Calu3 (cell line): ENCODE measurements around the gene FBXW7. TPM values are rescaled to one million over a fixed set of nuclear protein-coding genes. Genes with fewer than 3 reads are reported as not detected.

Experiments
- BruUV-seq: library from RNA; stranded (reverse); fragments of 400-500 nt; replicated peaks from 2 replicates; lab custom pipeline; 2021; lab: Mats Ljungman, UMichigan
- CTCF ChIA-PET: fragments of 300-600 bp; sonication (Branson Sonifier 250); formaldehyde crosslinking; loops from one replicate; lab custom pipeline; 2022; ENCODE audit warnings: antibody characterized with exemption; lab: Charles Lee
- DNase-seq: peaks from one replicate; pipeline ENCODE4 v3.0.0; 2022
- H3K27ac Mint-ChIP-seq: one replicate; pipeline ENCODE4 v1.8.0; 2022; ENCODE audit warnings: mixed read lengths; ENCODE audit not compliant: unreplicated experiment
- H3K27me3 Mint-ChIP-seq: one replicate; pipeline ENCODE4 v1.8.0; 2022; ENCODE audit warnings: mixed read lengths; ENCODE audit not compliant: unreplicated experiment
- H3K36me3 Mint-ChIP-seq: one replicate; pipeline ENCODE4 v1.8.0; 2022; ENCODE audit warnings: mild to moderate bottlenecking, moderate library complexity, mixed read lengths; ENCODE audit not compliant: insufficient read depth, unreplicated experiment
- H3K4me1 Mint-ChIP-seq: one replicate; pipeline ENCODE4 v1.8.0; 2022; ENCODE audit warnings: mild to moderate bottlenecking, low read depth, mixed read lengths; ENCODE audit not compliant: unreplicated experiment
- H3K4me3 Mint-ChIP-seq: one replicate; pipeline ENCODE4 v1.8.0; 2022; ENCODE audit warnings: mild to moderate bottlenecking, low read depth, moderate library complexity, mixed read lengths; ENCODE audit not compliant: unreplicated experiment
- H3K9me3 Mint-ChIP-seq: one replicate; pipeline ENCODE4 v1.8.0; 2022; ENCODE audit warnings: low read depth, mixed read lengths; ENCODE audit not compliant: unreplicated experiment
- CTCF ChIP-seq: fragments of 200-600 bp; IDR thresholded peaks from one replicate; pipeline ENCODE4 v1.8.0; 2022; ENCODE audit warnings: antibody characterized with exemption; ENCODE audit not compliant: unreplicated experiment
- intact Hi-C: fragments of 100-400 bp; cut with micrococcal nuclease; formaldehyde crosslinking; loops from one replicate; pipeline ENCODE4 v1.10.0; 2022; ENCODE audit not compliant: unreplicated experiment
- total RNA-seq: library from RNA; stranded (reverse); gene quantifications from 2 replicates; pipeline ENCODE4 v1.2.3, GENCODE V29; 2022

FBXW7 gene
- total RNA-seq, 1 experiment from 2014 or later = 38.7 TPM

DNA sequence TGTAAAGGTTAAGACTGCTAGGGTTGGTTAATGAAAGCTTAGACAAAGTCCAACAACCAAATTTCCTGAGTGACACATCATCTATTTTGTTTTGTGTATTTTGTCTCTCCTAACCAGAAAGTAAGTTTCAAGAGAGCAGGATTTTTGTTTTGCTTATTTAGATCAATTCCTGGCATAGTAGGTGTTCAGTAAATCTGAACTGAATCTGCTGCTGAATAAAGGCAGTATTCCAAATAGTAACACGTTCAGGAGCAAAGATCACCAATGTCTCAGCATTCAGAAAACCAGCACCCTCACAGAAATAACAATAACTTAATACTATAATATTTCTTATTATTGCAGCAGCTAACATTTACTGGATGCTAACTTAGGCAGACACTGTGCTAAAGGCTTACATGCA lies 12.2 kb downstream of the FBXW7 start:
- CTCF ChIA-PET = interaction anchor here (0.6 kb wide), 1 partner anchor 25 kb away, joined by 3 read pairs; no protein-coding TSS in a partner anchor
- TF ChIP-seq CTCF = no peak
- no peaks in the 10 kb centered on the region for H3K27me3 Mint-ChIP-seq
- intact Hi-C loops = no loop called here
- peaks cover 19% of the 10 kb centered on the region for H3K4me1 Mint-ChIP-seq
- H3K9me3 Mint-ChIP-seq = no peaks in the 10 kb centered on the region
- no peak overlapping the region for H3K27ac Mint-ChIP-seq
- no peak for DNase-seq
- H3K4me3 Mint-ChIP-seq = no peak overlapping the region
- no TSS peak for BruUV-seq
- H3K36me3 Mint-ChIP-seq = peaks cover 7% of the 10 kb centered on the region

DNA sequence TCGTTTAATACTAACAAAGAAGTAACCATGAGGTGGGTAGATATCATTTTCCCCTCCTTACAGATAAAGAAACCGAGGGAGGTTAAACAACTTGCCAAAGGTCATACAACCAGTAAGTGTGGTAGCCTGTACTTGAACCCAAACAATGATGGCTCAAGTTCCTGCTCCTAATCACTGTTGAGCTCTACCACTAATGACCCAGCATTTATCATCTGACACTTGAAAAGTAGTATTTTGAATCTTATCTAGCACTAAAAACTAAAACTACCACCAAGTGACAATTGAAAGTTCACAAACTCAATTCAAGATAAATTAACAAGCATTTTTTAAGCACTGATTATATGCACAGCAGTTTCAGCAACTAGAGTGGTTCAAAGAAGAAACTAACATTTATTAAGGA lies 13.1 kb downstream of the FBXW7 start:
- H3K4me1 Mint-ChIP-seq = peaks cover 19% of the 10 kb centered on the region
- BruUV-seq = no TSS peak
- no peak overlapping the region for H3K4me3 Mint-ChIP-seq
- intact Hi-C loops = no loop called here
- H3K27me3 Mint-ChIP-seq = no peaks in the 10 kb centered on the region
- DNase-seq = no peak
- CTCF ChIA-PET = no interaction called here
- H3K27ac Mint-ChIP-seq = no peak overlapping the region
- no peaks in the 10 kb centered on the region for H3K9me3 Mint-ChIP-seq
- H3K36me3 Mint-ChIP-seq = peaks cover 7% of the 10 kb centered on the region
- TF ChIP-seq CTCF = no peak

DNA sequence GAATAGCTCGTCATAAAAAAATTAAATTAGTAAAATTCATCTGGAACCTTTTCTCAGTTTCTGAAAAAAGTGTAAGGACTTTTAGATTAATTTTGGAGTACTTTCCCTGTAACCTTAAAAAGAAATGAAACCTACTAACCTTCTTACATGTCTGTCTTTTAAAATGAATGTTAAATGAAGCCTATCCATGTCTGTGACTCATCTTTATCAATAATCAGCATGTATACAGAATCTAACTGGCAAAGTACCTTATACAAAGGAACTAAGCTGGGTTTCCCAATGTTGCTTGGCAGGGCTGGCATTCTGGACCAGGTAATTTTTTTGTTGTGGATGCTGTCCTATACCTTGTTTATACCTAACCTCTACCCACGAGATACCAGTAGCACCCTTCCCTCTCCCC lies 13.6 kb downstream of the FBXW7 start:
- CTCF ChIA-PET = interaction anchor here (0.7 kb wide), 1 partner anchor 12 kb away, joined by 10 read pairs; no protein-coding TSS in a partner anchor
- intact Hi-C loops = no loop called here
- TF ChIP-seq CTCF = no peak
- H3K4me3 Mint-ChIP-seq = no peak overlapping the region
- BruUV-seq = no TSS peak
- peaks cover 7% of the 10 kb centered on the region for H3K36me3 Mint-ChIP-seq
- peaks cover 19% of the 10 kb centered on the region for H3K4me1 Mint-ChIP-seq
- no peaks in the 10 kb centered on the region for H3K9me3 Mint-ChIP-seq
- DNase-seq = no peak
- no peak overlapping the region for H3K27ac Mint-ChIP-seq
- H3K27me3 Mint-ChIP-seq = no peaks in the 10 kb centered on the region

DNA sequence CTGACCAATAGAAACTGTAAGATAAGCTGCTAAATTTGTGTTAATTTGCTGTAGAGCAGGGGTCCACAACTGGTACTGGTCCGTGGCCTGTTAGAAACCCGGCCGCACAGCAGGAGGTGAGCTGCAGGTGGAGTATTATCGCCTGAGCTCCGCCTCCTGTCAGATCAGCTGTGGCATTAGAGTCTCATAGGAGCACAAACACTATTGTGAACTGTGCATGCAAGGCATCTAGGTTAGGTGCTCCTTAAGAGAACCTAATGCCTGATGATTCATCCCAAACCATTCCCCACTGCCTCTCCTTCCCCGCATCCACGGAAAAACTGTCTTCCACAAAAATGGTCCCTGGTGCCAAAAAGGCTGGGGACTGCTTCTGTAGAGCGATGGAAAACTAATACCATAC lies 19.7 kb downstream of the FBXW7 start:
- intact Hi-C loops = no loop called here
- no peak for DNase-seq
- H3K36me3 Mint-ChIP-seq = peaks cover 7% of the 10 kb centered on the region
- BruUV-seq = no TSS peak
- H3K4me3 Mint-ChIP-seq = no peak overlapping the region
- H3K4me1 Mint-ChIP-seq = peaks cover 9% of the 10 kb centered on the region
- H3K9me3 Mint-ChIP-seq = no peaks in the 10 kb centered on the region
- CTCF ChIA-PET = no interaction called here
- no peak overlapping the region for H3K27ac Mint-ChIP-seq
- TF ChIP-seq CTCF = no peak
- H3K27me3 Mint-ChIP-seq = no peaks in the 10 kb centered on the region
